Karpas-422 (cell line): ENCODE measurements around the gene MYO19. TPM values are rescaled to one million over a fixed set of nuclear protein-coding genes. Genes with fewer than 3 reads are reported as not detected.

Experiments
- DNase-seq: peaks from one replicate; pipeline ENCODE4 v3.0.0-alpha.2; 2015
- H2AFZ ChIP-seq: fragments of 200-600 bp; sonication (generic); 2 replicates; pipeline ENCODE4 v1.6.1; 2014; ENCODE audit warnings: antibody characterized with exemption, low read length, mixed read lengths
- H3K27ac ChIP-seq: fragments of 200-600 bp; sonication (generic); 2 replicates; pipeline ENCODE4 v1.5.1; 2014; ENCODE audit warnings: mild to moderate bottlenecking, low read length, moderate library complexity
- H3K27me3 ChIP-seq: fragments of 200-600 bp; sonication (generic); 2 replicates; pipeline ENCODE4 v1.6.1; 2014; ENCODE audit warnings: low read length, mixed read lengths
- H3K36me3 ChIP-seq: fragments of 200-600 bp; sonication (generic); 2 replicates; pipeline ENCODE4 v1.6.1; 2014; ENCODE audit warnings: low read length, mixed read lengths; ENCODE audit not compliant: insufficient read depth
- H3K4me1 ChIP-seq: fragments of 200-600 bp; sonication (generic); 2 replicates; pipeline ENCODE4 v1.6.1; 2014; ENCODE audit warnings: mild to moderate bottlenecking, low read length, mixed read lengths
- H3K4me2 ChIP-seq: fragments of 200-600 bp; sonication (generic); 2 replicates; pipeline ENCODE4 v1.6.1; 2014; ENCODE audit warnings: low read length, low read depth, mild to moderate bottlenecking; ENCODE audit not compliant: poor library complexity, severe bottlenecking
- H3K4me3 ChIP-seq: fragments of 200-600 bp; sonication (generic); 2 replicates; pipeline ENCODE4 v1.5.1; 2014; ENCODE audit warnings: mild to moderate bottlenecking, antibody characterized with exemption, low read length, mixed read lengths
- H3K79me2 ChIP-seq: fragments of 200-600 bp; sonication (generic); 2 replicates; pipeline ENCODE4 v1.6.1; 2014; ENCODE audit warnings: mild to moderate bottlenecking, low read length, mixed read lengths
- H3K9ac ChIP-seq: fragments of 200-600 bp; sonication (generic); 2 replicates; pipeline ENCODE4 v1.6.0; 2014; ENCODE audit warnings: low read length
- H3K9me2 ChIP-seq: fragments of 200-600 bp; sonication (generic), shearing (Covaris generic); replicated peaks from 2 replicates; pipeline ENCODE4 v1.6.0; 2014; ENCODE audit warnings: mild to moderate bottlenecking, low read length, moderate library complexity; ENCODE audit not compliant: insufficient read depth
- H3K9me3 ChIP-seq: fragments of 300-700, 200-600 bp; sonication (generic); 2 replicates; pipeline ENCODE4 v1.6.1; 2014; ENCODE audit warnings: low read length, mixed read lengths
- H4K20me1 ChIP-seq: fragments of 200-600 bp; sonication (generic); 2 replicates; pipeline ENCODE4 v1.6.1; 2014; ENCODE audit warnings: mild to moderate bottlenecking, antibody characterized with exemption, low read length, low read depth; ENCODE audit not compliant: insufficient read depth
- total RNA-seq: library from RNA; depleted of rRNA; stranded (reverse); fragments of >200 nt; shearing (Covaris generic); gene quantifications from 2 replicates; pipeline ENCODE4 v1.2.3, GENCODE V29; 2014; ENCODE audit warnings: low replicate concordance; rRNA removed

Gene MYO19, protein sequence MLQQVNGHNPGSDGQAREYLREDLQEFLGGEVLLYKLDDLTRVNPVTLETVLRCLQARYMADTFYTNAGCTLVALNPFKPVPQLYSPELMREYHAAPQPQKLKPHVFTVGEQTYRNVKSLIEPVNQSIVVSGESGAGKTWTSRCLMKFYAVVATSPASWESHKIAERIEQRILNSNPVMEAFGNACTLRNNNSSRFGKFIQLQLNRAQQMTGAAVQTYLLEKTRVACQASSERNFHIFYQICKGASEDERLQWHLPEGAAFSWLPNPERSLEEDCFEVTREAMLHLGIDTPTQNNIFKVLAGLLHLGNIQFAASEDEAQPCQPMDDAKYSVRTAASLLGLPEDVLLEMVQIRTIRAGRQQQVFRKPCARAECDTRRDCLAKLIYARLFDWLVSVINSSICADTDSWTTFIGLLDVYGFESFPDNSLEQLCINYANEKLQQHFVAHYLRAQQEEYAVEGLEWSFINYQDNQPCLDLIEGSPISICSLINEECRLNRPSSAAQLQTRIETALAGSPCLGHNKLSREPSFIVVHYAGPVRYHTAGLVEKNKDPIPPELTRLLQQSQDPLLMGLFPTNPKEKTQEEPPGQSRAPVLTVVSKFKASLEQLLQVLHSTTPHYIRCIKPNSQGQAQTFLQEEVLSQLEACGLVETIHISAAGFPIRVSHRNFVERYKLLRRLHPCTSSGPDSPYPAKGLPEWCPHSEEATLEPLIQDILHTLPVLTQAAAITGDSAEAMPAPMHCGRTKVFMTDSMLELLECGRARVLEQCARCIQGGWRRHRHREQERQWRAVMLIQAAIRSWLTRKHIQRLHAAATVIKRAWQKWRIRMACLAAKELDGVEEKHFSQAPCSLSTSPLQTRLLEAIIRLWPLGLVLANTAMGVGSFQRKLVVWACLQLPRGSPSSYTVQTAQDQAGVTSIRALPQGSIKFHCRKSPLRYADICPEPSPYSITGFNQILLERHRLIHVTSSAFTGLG
- 50.6 and 58.9 TPM in 2 replicates for total RNA-seq

GRCh38 chr17:36534840-36535668, at the start of gene MYO19, which contains the start of gene PIGW:
Gene MYO19, minus strand, starts transcription at chr17:36534868. Its CDS starts 2,330 bp downstream, at chr17:36532538.
Gene PIGW, plus strand, starts transcription at chr17:36534987. Its CDS starts 2,115 bp downstream, at chr17:36537102.
- Histone ChIP-seq H3K9ac (peak within 1 kb of the TSS; percentile 91), H3K4me2 (peak within 1 kb of the TSS; percentile 91), H3K79me2 (peaks cover 52% of the 10 kb centered on the region), H3K4me3 (peak within 1 kb of the TSS; percentile 90), H3K4me1 (peaks cover 20% of the 10 kb centered on the region), H3K9me2 (no peaks in the 10 kb centered on the region), H3K36me3 (peaks cover 42% of the 10 kb centered on the region), H3K27me3 (no peaks in the 10 kb centered on the region), H3K27ac (peak within 1 kb of the TSS; percentile 67), H2AFZ (peak within 1 kb of the TSS; percentile 70; the same call in 1 of the 2 replicates), H3K9me3 (no peaks in the 10 kb centered on the region), H4K20me1 (no peaks in the 10 kb centered on the region)
- DNase-seq, result peak; percentile 97

- no peak for DNase-seq
- peaks cover 38% of the 10 kb centered on the region for H3K79me2 ChIP-seq
- no peaks in the 10 kb centered on the region for H4K20me1 ChIP-seq
- no peak overlapping the region for H3K4me2 ChIP-seq
- H3K9ac ChIP-seq, result no peak overlapping the region
- no peak overlapping the region for H2AFZ ChIP-seq
- H3K9me3 ChIP-seq, result no peaks in the 10 kb centered on the region
- H3K27me3 ChIP-seq, result no peaks in the 10 kb centered on the region
- H3K9me2 ChIP-seq, result no peaks in the 10 kb centered on the region
- no peak overlapping the region for H3K27ac ChIP-seq
- H3K4me3 ChIP-seq, result no peak overlapping the region
- peaks cover 4% of the 10 kb centered on the region for H3K4me1 ChIP-seq
- peaks cover 51% of the 10 kb centered on the region for H3K36me3 ChIP-seq
These were observed 49.1 kb upstream of the MYO19 start for GRCh38 chr17:36583787-36584186.

GRCh38 chr17:36578671-36579070, 44.0 kb upstream of the MYO19 start:
- no peak overlapping the region for H3K4me2 ChIP-seq
- no peak overlapping the region for H3K27ac ChIP-seq
- no peaks in the 10 kb centered on the region for H3K9me2 ChIP-seq
- H3K9ac ChIP-seq, result no peak overlapping the region
- no peak for DNase-seq
- peaks cover 6% of the 10 kb centered on the region; the same call in 1 of the 2 replicates for H4K20me1 ChIP-seq
- peaks cover 4% of the 10 kb centered on the region for H3K4me1 ChIP-seq
- peaks cover 71% of the 10 kb centered on the region for H3K79me2 ChIP-seq
- H3K4me3 ChIP-seq, result no peak overlapping the region
- H3K9me3 ChIP-seq, result no peaks in the 10 kb centered on the region
- no peak overlapping the region for H2AFZ ChIP-seq
- H3K27me3 ChIP-seq, result no peaks in the 10 kb centered on the region
- peaks cover 35% of the 10 kb centered on the region for H3K36me3 ChIP-seq

DNA sequence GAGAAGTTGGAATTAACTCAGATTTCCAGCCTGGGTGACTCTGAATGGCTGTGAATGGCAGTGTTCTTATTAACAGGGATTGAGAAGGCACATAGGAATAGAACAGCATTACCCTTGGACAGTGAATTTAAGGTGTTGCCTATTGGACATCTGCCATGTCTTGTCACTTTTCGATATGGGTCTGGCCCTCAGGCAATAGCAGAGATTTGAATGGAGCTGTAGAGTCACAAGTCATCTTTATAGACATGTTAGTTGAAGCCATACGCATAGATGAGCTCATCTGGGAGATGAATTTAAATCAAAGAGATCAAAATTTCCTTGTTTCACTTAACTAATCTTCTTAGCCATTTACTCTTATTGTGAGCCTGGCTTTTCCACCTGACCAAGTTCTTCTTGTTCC, 42.1 kb upstream of the MYO19 start:
- peaks cover 11% of the 10 kb centered on the region; the same call in 1 of the 2 replicates for H4K20me1 ChIP-seq

GRCh38 chr17:36575028-36575427, 40.4 kb upstream of the MYO19 start:
- peaks cover 83% of the 10 kb centered on the region for H3K79me2 ChIP-seq
- H3K27me3 ChIP-seq, result no peaks in the 10 kb centered on the region
- H3K36me3 ChIP-seq, result peaks cover 28% of the 10 kb centered on the region

More for the DNA sequence above, 42.1 kb upstream of the MYO19 start:
- Histone ChIP-seq H3K4me1 (peaks cover 4% of the 10 kb centered on the region), H3K9ac (no peak overlapping the region), H3K27ac (no peak overlapping the region), H3K36me3 (peaks cover 31% of the 10 kb centered on the region), H3K4me2 (no peak overlapping the region), H2AFZ (no peak overlapping the region), H3K9me2 (no peaks in the 10 kb centered on the region), H3K4me3 (no peak overlapping the region), H3K79me2 (peaks cover 77% of the 10 kb centered on the region), H3K27me3 (no peaks in the 10 kb centered on the region), H3K9me3 (no peaks in the 10 kb centered on the region)
- no peak for DNase-seq

DNA sequence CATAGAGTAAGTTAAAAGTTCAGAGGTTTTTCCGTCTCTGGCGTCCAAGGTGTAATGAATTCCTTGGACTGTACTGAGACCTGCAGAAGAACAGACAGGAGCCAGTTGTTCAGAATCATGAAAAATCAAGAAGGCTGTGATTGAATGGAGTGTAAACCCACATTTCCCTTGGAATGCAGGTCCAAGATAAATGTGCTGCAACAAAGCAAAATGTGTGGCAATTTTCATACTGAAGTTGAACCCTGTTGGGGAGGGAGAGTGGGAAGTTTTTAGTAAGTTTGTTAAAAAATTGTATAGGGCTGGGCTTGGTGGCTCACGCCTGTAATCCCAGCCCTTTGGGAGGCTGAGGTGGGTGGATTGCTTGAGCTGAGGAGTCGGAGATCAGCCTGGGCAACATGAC, 31.4 kb upstream of the MYO19 start:
- Histone ChIP-seq H3K9me2 (no peaks in the 10 kb centered on the region), H3K27me3 (no peaks in the 10 kb centered on the region), H4K20me1 (peaks cover 10% of the 10 kb centered on the region; the same call in 1 of the 2 replicates), H3K9ac (no peak overlapping the region), H3K4me2 (no peak overlapping the region), H3K9me3 (no peaks in the 10 kb centered on the region), H3K79me2 (peaks cover 80% of the 10 kb centered on the region), H3K4me1 (no peaks in the 10 kb centered on the region), H2AFZ (no peak overlapping the region), H3K4me3 (no peak overlapping the region), H3K36me3 (peaks cover 53% of the 10 kb centered on the region), H3K27ac (no peak overlapping the region)
- no peak for DNase-seq

More at GRCh38 chr17:36575028-36575427, 40.4 kb upstream of the MYO19 start:
- no peak overlapping the region for H2AFZ ChIP-seq
- peaks cover 11% of the 10 kb centered on the region; the same call in 1 of the 2 replicates for H4K20me1 ChIP-seq
- H3K9me3 ChIP-seq, result no peaks in the 10 kb centered on the region
- no peak overlapping the region for H3K9ac ChIP-seq
- DNase-seq, result no peak
- H3K4me1 ChIP-seq, result no peaks in the 10 kb centered on the region
- H3K4me2 ChIP-seq, result no peak overlapping the region
- H3K4me3 ChIP-seq, result no peak overlapping the region
- H3K27ac ChIP-seq, result no peak overlapping the region
- no peaks in the 10 kb centered on the region for H3K9me2 ChIP-seq

DNA sequence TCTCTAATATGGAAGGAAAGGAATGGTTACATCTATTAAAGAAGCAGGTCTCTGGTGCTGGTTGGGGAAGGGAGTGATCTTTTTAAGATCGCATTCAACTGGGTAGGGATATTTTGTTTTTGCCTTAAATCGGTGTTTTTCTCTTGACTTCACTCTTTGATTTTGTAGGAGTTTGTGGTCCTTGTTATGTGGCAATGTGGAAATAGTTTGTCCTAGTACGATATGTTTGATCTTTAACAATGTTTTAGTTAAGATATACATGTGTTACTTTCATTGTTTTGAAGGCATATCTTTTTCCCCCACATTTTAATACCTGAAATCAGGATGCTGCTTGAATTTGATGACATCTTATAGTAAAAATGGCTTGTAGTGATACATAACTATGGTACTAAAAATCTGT, 18.8 kb upstream of the MYO19 start:
- Histone ChIP-seq H3K79me2 (peaks cover 94% of the 10 kb centered on the region), H3K36me3 (peaks cover 28% of the 10 kb centered on the region), H3K27ac (no peak overlapping the region), H3K4me3 (no peak overlapping the region), H3K27me3 (no peaks in the 10 kb centered on the region), H2AFZ (no peak overlapping the region), H4K20me1 (peaks cover 25% of the 10 kb centered on the region), H3K9me2 (no peaks in the 10 kb centered on the region), H3K4me2 (no peak overlapping the region), H3K9me3 (no peaks in the 10 kb centered on the region), H3K9ac (no peak overlapping the region), H3K4me1 (peaks cover 66% of the 10 kb centered on the region)
- DNase-seq, result no peak
